Fibroblast of lung (primary cell): Measurements from ENCODE around the gene PTRH1. TPM values are rescaled to one million over a fixed set of nuclear protein-coding genes. Genes with fewer than 3 reads are reported as not detected.

Experiments
- DNase-seq, 2 donors: peaks; one replicate each; pipeline versions ENCODE4 v3.0.0 to v3.0.0-alpha.2; 2010; ENCODE audit warnings: low read depth in 2 of 2
- H2AFZ ChIP-seq: 2 replicates; pipeline ENCODE4 v1.5.1; 2012; ENCODE audit warnings: low read length, control low read depth, inconsistent platforms
- H3K27ac ChIP-seq: 2 replicates; pipeline ENCODE4 v1.5.1; 2011; ENCODE audit warnings: low read length, control low read depth; ENCODE audit not compliant: insufficient read depth
- H3K27me3 ChIP-seq: 2 replicates; pipeline ENCODE4 v1.5.1; 2011; ENCODE audit warnings: mild to moderate bottlenecking, low read length; ENCODE audit not compliant: control insufficient read depth, insufficient read depth
- H3K36me3 ChIP-seq: 2 replicates; pipeline ENCODE4 v1.5.1; 2011; ENCODE audit warnings: low read length; ENCODE audit not compliant: control insufficient read depth, insufficient read depth
- H3K4me1 ChIP-seq: 2 replicates; pipeline ENCODE4 v1.5.1; 2011; ENCODE audit warnings: low read length; ENCODE audit not compliant: control insufficient read depth, insufficient read depth; ENCODE audit errors: extremely low read depth
- H3K4me2 ChIP-seq: 2 replicates; pipeline ENCODE4 v1.5.1; 2011; ENCODE audit warnings: low read length, control low read depth; ENCODE audit not compliant: insufficient read depth; ENCODE audit errors: extremely low read depth
- H3K4me3 ChIP-seq, 4 experiments: fragments of 200-600 bp in 1 of 4; sonication (generic) in 1 of 4; replicated peaks in 1 of 4; 2 replicates each; pipeline ENCODE4 v1.5.1; 2011 to 2016; ENCODE audit warnings: low read length in 4 of 4, low read depth in 3 of 4, mild to moderate bottlenecking in 3 of 4, control low read depth in 2 of 4, inconsistent platforms in 1 of 4, mixed read lengths in 1 of 4; ENCODE audit not compliant: insufficient read depth in 1 of 4; ENCODE audit errors: control extremely low read depth in 1 of 4
- H3K79me2 ChIP-seq: 2 replicates; pipeline ENCODE4 v1.5.1; 2012; ENCODE audit warnings: mild to moderate bottlenecking, low read length, inconsistent platforms; ENCODE audit not compliant: control insufficient read depth, insufficient read depth
- H3K9ac ChIP-seq: 2 replicates; pipeline ENCODE4 v1.5.1; 2011; ENCODE audit warnings: mild to moderate bottlenecking, low read length, control low read depth; ENCODE audit not compliant: insufficient read depth
- H3K9me3 ChIP-seq: 2 replicates; pipeline ENCODE4 v1.5.1; 2012; ENCODE audit warnings: low read depth, low read length; ENCODE audit not compliant: control insufficient read depth, insufficient read depth
- H4K20me1 ChIP-seq: 2 replicates; pipeline ENCODE4 v1.5.1; 2011; ENCODE audit warnings: low read length; ENCODE audit not compliant: control insufficient read depth, insufficient read depth; ENCODE audit errors: extremely low read depth
- CTCF ChIP-seq, 2 donors: IDR thresholded peaks in 1 of 2; conservative IDR thresholded peaks in 1 of 2; 1 replicate in 1 of 2; 2 replicates in 1 of 2; pipeline ENCODE4 v1.5.1; 2011 to 2012; ENCODE audit warnings: low read length in 2 of 2, control low read depth in 1 of 2, inconsistent platforms in 1 of 2, low read depth in 1 of 2, mild to moderate bottlenecking in 1 of 2
- EZH2 ChIP-seq: IDR thresholded peaks from 2 replicates; pipeline ENCODE4 v1.5.1; 2012; ENCODE audit warnings: low read length, control low read depth, mild to moderate bottlenecking; ENCODE audit errors: missing control alignments
- polyA plus RNA-seq, 2 donors: library from polyadenylated mRNA; depleted of rRNA in 1 of 2; stranded (reverse) in 1 of 2; unstranded in 1 of 2; fragments of >200 nt; gene quantifications; 2 replicates each; pipeline ENCODE4 v1.2.1, GENCODE V29; 2011 to 2012; ENCODE audit warnings: missing spikeins in 1 of 2
- total RNA-seq: library from RNA; depleted of rRNA; stranded (reverse); fragments of >200 nt; gene quantifications from 2 replicates; pipeline ENCODE4 v1.2.1, GENCODE V29; 2014

PTRH1 gene
- total and polyA plus RNA-seq, 2 donors (not counting 1 experiment from before 2014, with no cell fraction given), result 4.9 to 26.1 TPM

GRCh38 chr9:127712371-127712770, 3.1 kb downstream of the PTRH1 start:
- Histone ChIP-seq H2AFZ (no peak overlapping the region), H3K27ac (no peak overlapping the region), H3K4me3 (no peak overlapping the region), H3K9ac (no peak overlapping the region), H3K4me1 (peaks cover 7% of the 10 kb centered on the region), H3K9me3 (no peaks in the 10 kb centered on the region), H3K79me2 (no peaks in the 10 kb centered on the region), H4K20me1 (no peaks in the 10 kb centered on the region), H3K27me3 (no peaks in the 10 kb centered on the region), H3K4me2 (no peak overlapping the region), H3K36me3 (peaks cover 1% of the 10 kb centered on the region)
- no peak for TF ChIP-seq CTCF (conservative IDR thresholded peaks at IDR 0.05 in 1 of 2, IDR thresholded peaks at IDR 0.05 in 1 of 2; ENCODE audit: low read depth in 1 of 2, low read length in 2 of 2)
- TF ChIP-seq EZH2, result no peak
- no peak for DNase-seq

GRCh38 chr9:127711831-127712274, 3.6 kb downstream of the PTRH1 start:
- H3K9me3 ChIP-seq, result no peaks in the 10 kb centered on the region
- peaks cover 7% of the 10 kb centered on the region for H3K4me1 ChIP-seq
- H3K4me3 ChIP-seq, result no peak overlapping the region
- peaks cover 1% of the 10 kb centered on the region for H3K36me3 ChIP-seq
- H2AFZ ChIP-seq, result no peak overlapping the region
- H3K4me2 ChIP-seq, result no peak overlapping the region
- H3K27me3 ChIP-seq, result no peaks in the 10 kb centered on the region
- H3K27ac ChIP-seq, result no peak overlapping the region
- no peaks in the 10 kb centered on the region for H3K79me2 ChIP-seq
- DNase-seq, result no peak
- TF ChIP-seq EZH2 (no peak), CTCF (conservative IDR thresholded peaks at IDR 0.05 in 1 of 2, IDR thresholded peaks at IDR 0.05 in 1 of 2; ENCODE audit: low read depth in 1 of 2, low read length in 2 of 2) (no peak)
- H4K20me1 ChIP-seq, result no peaks in the 10 kb centered on the region
- H3K9ac ChIP-seq, result no peak overlapping the region

- no peak for DNase-seq
- Histone ChIP-seq H3K9ac (no peak overlapping the region), H2AFZ (no peak overlapping the region), H3K36me3 (peaks cover 1% of the 10 kb centered on the region), H3K4me3 (no peak overlapping the region), H3K9me3 (no peaks in the 10 kb centered on the region), H4K20me1 (no peaks in the 10 kb centered on the region), H3K4me1 (peaks cover 6% of the 10 kb centered on the region), H3K27ac (no peak overlapping the region), H3K27me3 (no peaks in the 10 kb centered on the region), H3K4me2 (no peak overlapping the region), H3K79me2 (no peaks in the 10 kb centered on the region)
- no peak for TF ChIP-seq CTCF (conservative IDR thresholded peaks at IDR 0.05 in 1 of 2, IDR thresholded peaks at IDR 0.05 in 1 of 2; ENCODE audit: low read depth in 1 of 2, low read length in 2 of 2)
These were observed 4.2 kb downstream of the PTRH1 start for GRCh38 chr9:127711226-127711701.
